Measurements from ENCODE around the gene TTC7B.

Gene TTC7B

DNA sequence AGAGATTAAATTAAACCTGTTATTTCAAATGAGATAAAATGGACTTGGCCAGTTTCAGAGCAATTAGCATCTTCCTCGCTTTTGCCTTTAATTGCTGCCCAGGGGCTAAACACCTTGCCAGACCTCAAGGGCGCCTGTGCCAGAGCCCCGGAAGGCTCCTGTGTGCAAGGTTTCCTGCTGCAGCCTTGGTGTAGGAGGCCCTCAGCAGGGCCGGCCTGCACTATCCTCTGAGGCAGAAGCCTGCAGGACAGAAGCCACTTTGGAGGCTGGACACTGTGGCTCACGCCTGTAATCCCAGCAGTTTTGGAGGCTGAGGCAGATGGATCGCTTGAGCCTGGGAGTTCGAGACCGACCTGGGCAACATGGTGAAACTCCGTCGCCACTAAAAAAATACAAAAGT lies 269.0 kb downstream of the TTC7B start:
- DNase-seq (ENCODE audit: low spot score in 2 of 2), result no peak

DNA sequence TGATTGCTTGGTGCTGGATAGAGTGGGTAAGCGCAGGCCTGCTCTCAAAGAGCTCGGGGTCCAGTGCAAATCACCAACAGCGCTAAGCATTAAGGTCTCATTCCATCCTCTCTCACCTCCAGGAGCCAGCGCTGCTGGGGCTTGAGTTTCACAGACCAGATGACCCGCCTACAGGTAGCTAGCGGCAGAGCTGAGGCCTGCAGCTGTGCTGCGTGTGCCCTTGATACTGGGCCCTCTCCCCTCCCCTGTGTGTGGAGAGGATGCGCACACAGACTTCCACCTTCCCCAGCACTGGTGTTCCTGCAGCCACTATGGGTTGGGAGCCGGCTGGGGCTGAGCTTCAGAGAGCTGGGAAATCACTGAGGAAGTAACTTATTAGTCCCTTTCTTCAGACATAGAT lies 269.5 kb downstream of the TTC7B start:
- H3K4me1 Mint-ChIP-seq, result no peaks in the 10 kb centered on the region
- no peak overlapping the region for H3K27ac Mint-ChIP-seq (ENCODE audit: low read depth)
- ATAC-seq (replicated peaks; ENCODE audit: extremely low read depth, poor library complexity, severe bottlenecking) (no peak), DNase-seq (ENCODE audit: low spot score in 2 of 2) (no peak)
- H3K27me3 Mint-ChIP-seq, result no peaks in the 10 kb centered on the region
- no peaks in the 10 kb centered on the region for H3K9me3 Mint-ChIP-seq
- H3K36me3 Mint-ChIP-seq (ENCODE audit: insufficient read depth), result peaks cover 3% of the 10 kb centered on the region
- no peak overlapping the region for H3K4me3 Mint-ChIP-seq

More for the DNA sequence above, 269.0 kb downstream of the TTC7B start:
- no peaks in the 10 kb centered on the region for H3K4me1 Mint-ChIP-seq
- ATAC-seq (replicated peaks; ENCODE audit: extremely low read depth, poor library complexity, severe bottlenecking), result no peak
- no peaks in the 10 kb centered on the region for H3K9me3 Mint-ChIP-seq
- H3K27me3 Mint-ChIP-seq, result no peaks in the 10 kb centered on the region
- H3K4me3 Mint-ChIP-seq, result no peak overlapping the region
- peaks cover 3% of the 10 kb centered on the region for H3K36me3 Mint-ChIP-seq (ENCODE audit: insufficient read depth)
- no peak overlapping the region for H3K27ac Mint-ChIP-seq (ENCODE audit: low read depth)

- H3K4me3 Mint-ChIP-seq, result no peak overlapping the region
Measured at GRCh38 chr14:90545966-90546751, 270.1 kb downstream of the TTC7B start.

DNA sequence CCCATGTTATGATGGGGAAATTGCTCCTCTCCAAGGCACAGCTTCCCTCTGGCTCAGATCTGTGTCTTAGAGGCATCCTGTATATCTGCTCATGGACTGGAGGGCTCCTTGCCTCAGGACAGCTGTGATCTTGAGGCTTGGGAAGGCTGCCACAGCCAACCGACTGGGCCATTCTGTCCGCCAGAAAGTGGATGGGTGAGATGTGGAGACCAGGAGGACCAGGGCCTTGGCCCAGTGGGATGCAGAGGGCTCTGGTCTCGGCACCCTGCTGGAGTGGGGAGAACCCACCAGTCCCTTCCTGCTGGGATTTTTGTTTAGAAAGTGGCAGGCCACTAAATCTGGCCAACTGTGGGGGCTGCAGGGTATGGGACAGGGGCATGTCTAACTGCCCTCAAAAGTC lies 270.8 kb downstream of the TTC7B start:
- Mint-ChIP-seq H3K4me1 (no peaks in the 10 kb centered on the region), H3K27me3 (no peaks in the 10 kb centered on the region), H3K4me3 (no peak overlapping the region), H3K9me3 (no peaks in the 10 kb centered on the region), H3K27ac (ENCODE audit: low read depth) (no peak overlapping the region), H3K36me3 (ENCODE audit: insufficient read depth) (peaks cover 3% of the 10 kb centered on the region)
- ATAC-seq (replicated peaks; ENCODE audit: extremely low read depth, poor library complexity, severe bottlenecking), result no peak
- DNase-seq (ENCODE audit: low spot score in 2 of 2), result no peak

More at GRCh38 chr14:90545966-90546751, 270.1 kb downstream of the TTC7B start:
- H3K36me3 Mint-ChIP-seq (ENCODE audit: insufficient read depth), result peaks cover 3% of the 10 kb centered on the region
- ATAC-seq (replicated peaks; ENCODE audit: extremely low read depth, poor library complexity, severe bottlenecking) (no peak), DNase-seq (ENCODE audit: low spot score in 2 of 2) (no peak)
- H3K27me3 Mint-ChIP-seq, result no peaks in the 10 kb centered on the region
- H3K4me1 Mint-ChIP-seq, result no peaks in the 10 kb centered on the region
- no peak overlapping the region for H3K27ac Mint-ChIP-seq (ENCODE audit: low read depth)
- H3K9me3 Mint-ChIP-seq, result no peaks in the 10 kb centered on the region

GRCh38 chr14:90544971-90545370 lies 271.3 kb downstream of the TTC7B start:
- DNase-seq (ENCODE audit: low spot score in 2 of 2) (no peak), ATAC-seq (replicated peaks; ENCODE audit: extremely low read depth, poor library complexity, severe bottlenecking) (no peak)
- no peak overlapping the region for H3K27ac Mint-ChIP-seq (ENCODE audit: low read depth)
- H3K27me3 Mint-ChIP-seq, result no peaks in the 10 kb centered on the region
- no peaks in the 10 kb centered on the region for H3K9me3 Mint-ChIP-seq
- peaks cover 3% of the 10 kb centered on the region for H3K36me3 Mint-ChIP-seq (ENCODE audit: insufficient read depth)
- H3K4me3 Mint-ChIP-seq, result no peak overlapping the region
- H3K4me1 Mint-ChIP-seq, result no peaks in the 10 kb centered on the region

DNA sequence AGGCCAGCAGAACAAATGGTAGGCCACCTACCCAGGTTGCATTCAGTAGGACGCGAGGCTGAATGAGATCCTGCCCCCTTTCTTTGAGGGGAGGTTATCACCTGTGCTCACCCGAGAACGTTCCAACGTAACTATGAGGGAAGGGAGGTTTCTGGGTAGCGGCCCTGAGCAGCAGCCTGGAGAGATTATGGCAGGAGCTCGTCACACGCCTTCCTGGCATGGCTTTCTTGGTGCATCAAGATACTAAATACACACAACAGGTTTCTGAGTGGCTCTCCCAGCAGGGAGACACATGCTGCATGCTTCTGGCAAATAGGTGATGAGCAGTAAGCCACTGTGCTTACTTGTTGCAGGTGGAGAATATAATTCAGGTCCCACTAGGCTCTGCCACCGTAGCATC lies 271.7 kb downstream of the TTC7B start:
- Mint-ChIP-seq H3K27me3 (no peaks in the 10 kb centered on the region), H3K36me3 (ENCODE audit: insufficient read depth) (peaks cover 3% of the 10 kb centered on the region)

DNA sequence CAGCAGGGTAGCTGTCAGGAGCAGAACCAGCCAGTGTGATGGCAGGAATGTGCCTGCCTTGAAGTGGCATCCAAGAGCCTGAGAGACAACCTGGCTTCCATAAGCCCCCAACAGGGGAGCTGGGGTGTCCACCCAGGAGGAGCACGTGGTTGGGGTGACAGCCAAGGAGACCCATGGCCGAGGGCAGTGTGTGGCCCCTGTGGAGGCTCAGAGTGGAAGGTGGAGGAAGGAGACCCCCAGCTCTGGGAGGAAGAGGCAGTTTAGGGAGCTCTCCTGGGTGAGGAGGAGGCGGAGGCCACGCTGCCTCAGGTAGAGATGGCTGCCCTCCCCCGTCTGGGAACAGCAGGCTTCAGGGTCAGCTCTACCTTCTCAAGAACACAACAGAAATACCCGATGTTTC lies 272.4 kb downstream of the TTC7B start:
- DNase-seq (ENCODE audit: low spot score in 2 of 2), result no peak
- no peak overlapping the region for H3K4me3 Mint-ChIP-seq
- H3K27ac Mint-ChIP-seq (ENCODE audit: low read depth), result no peak overlapping the region
- H3K4me1 Mint-ChIP-seq, result no peaks in the 10 kb centered on the region
- no peaks in the 10 kb centered on the region for H3K27me3 Mint-ChIP-seq
- no peaks in the 10 kb centered on the region for H3K9me3 Mint-ChIP-seq
- peaks cover 3% of the 10 kb centered on the region for H3K36me3 Mint-ChIP-seq (ENCODE audit: insufficient read depth)
- ATAC-seq (replicated peaks; ENCODE audit: extremely low read depth, poor library complexity, severe bottlenecking), result no peak

More for the DNA sequence above, 271.7 kb downstream of the TTC7B start:
- ATAC-seq (replicated peaks; ENCODE audit: extremely low read depth, poor library complexity, severe bottlenecking) (no peak), DNase-seq (ENCODE audit: low spot score in 2 of 2) (no peak)
- Mint-ChIP-seq H3K4me3 (no peak overlapping the region), H3K27ac (ENCODE audit: low read depth) (no peak overlapping the region), H3K4me1 (no peaks in the 10 kb centered on the region), H3K9me3 (no peaks in the 10 kb centered on the region)

GRCh38 chr14:90541076-90541634 lies 275.1 kb downstream of the TTC7B start:
- ATAC-seq (replicated peaks; ENCODE audit: extremely low read depth, poor library complexity, severe bottlenecking) (no peak), DNase-seq (ENCODE audit: low spot score in 2 of 2) (no peak)
- Mint-ChIP-seq H3K36me3 (ENCODE audit: insufficient read depth) (peaks cover 2% of the 10 kb centered on the region), H3K4me1 (no peaks in the 10 kb centered on the region), H3K4me3 (no peak overlapping the region), H3K27me3 (no peaks in the 10 kb centered on the region), H3K9me3 (no peaks in the 10 kb centered on the region), H3K27ac (ENCODE audit: low read depth) (no peak overlapping the region)

DNA sequence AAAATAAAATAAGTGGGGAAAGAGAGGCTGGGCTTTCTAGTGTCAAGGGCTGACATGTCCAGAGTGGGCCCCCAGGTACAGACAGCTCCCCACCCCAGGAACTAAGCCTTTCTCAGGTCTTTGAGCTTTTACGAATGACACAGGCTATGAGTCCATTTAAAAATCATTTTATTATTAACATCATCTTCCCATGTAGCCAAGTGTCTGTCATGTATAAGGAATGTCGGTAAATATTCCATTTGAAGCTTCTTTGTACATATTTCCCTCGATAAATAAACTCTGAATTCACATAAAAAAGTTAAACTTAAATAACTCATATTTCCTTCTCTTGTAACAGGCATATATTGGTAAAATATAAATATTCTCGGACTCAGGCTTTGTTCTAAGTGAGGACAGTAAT lies 275.8 kb downstream of the TTC7B start:
- Mint-ChIP-seq H3K4me3 (no peak overlapping the region), H3K36me3 (ENCODE audit: insufficient read depth) (peaks cover 2% of the 10 kb centered on the region), H3K9me3 (no peaks in the 10 kb centered on the region), H3K27ac (ENCODE audit: low read depth) (no peak overlapping the region), H3K27me3 (peaks cover 7% of the 10 kb centered on the region), H3K4me1 (no peaks in the 10 kb centered on the region)
- DNase-seq (ENCODE audit: low spot score in 2 of 2), result no peak
- no peak for ATAC-seq (replicated peaks; ENCODE audit: extremely low read depth, poor library complexity, severe bottlenecking)

DNA sequence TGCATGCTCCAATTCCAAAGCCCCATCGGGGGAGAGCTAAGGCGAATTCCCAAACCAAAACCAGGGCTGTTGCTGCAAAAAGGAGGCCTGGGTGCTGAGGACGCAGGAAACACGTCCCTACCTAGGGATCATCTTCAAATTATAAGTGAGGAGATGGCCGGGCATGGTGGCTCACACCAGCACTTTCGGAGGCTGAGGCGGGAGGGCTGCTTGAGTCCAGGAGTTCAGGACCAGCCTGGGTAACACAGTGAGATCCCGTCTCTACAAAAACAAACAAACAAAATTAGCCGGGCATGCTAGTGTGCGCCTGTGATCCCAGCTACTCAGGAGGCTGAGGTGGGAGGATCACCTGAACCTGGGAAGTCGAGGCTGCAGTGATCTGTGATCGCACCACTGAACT lies 276.2 kb downstream of the TTC7B start:
- H3K4me3 Mint-ChIP-seq, result no peak overlapping the region
- DNase-seq (ENCODE audit: low spot score in 2 of 2) (no peak), ATAC-seq (replicated peaks; ENCODE audit: extremely low read depth, poor library complexity, severe bottlenecking) (no peak)
- H3K27ac Mint-ChIP-seq (ENCODE audit: low read depth), result no peak overlapping the region
- H3K4me1 Mint-ChIP-seq, result no peaks in the 10 kb centered on the region
- no peaks in the 10 kb centered on the region for H3K9me3 Mint-ChIP-seq
- H3K36me3 Mint-ChIP-seq (ENCODE audit: insufficient read depth), result peaks cover 2% of the 10 kb centered on the region
- peaks cover 9% of the 10 kb centered on the region for H3K27me3 Mint-ChIP-seq

GRCh38 chr14:90539496-90539775 lies 276.8 kb downstream of the TTC7B start:
- DNase-seq (ENCODE audit: low spot score in 2 of 2) (no peak), ATAC-seq (replicated peaks; ENCODE audit: extremely low read depth, poor library complexity, severe bottlenecking) (no peak)
- Mint-ChIP-seq H3K27me3 (peaks cover 11% of the 10 kb centered on the region), H3K27ac (ENCODE audit: low read depth) (no peak overlapping the region), H3K36me3 (ENCODE audit: insufficient read depth) (peaks cover 2% of the 10 kb centered on the region), H3K4me1 (no peaks in the 10 kb centered on the region), H3K4me3 (no peak overlapping the region), H3K9me3 (no peaks in the 10 kb centered on the region)

DNA sequence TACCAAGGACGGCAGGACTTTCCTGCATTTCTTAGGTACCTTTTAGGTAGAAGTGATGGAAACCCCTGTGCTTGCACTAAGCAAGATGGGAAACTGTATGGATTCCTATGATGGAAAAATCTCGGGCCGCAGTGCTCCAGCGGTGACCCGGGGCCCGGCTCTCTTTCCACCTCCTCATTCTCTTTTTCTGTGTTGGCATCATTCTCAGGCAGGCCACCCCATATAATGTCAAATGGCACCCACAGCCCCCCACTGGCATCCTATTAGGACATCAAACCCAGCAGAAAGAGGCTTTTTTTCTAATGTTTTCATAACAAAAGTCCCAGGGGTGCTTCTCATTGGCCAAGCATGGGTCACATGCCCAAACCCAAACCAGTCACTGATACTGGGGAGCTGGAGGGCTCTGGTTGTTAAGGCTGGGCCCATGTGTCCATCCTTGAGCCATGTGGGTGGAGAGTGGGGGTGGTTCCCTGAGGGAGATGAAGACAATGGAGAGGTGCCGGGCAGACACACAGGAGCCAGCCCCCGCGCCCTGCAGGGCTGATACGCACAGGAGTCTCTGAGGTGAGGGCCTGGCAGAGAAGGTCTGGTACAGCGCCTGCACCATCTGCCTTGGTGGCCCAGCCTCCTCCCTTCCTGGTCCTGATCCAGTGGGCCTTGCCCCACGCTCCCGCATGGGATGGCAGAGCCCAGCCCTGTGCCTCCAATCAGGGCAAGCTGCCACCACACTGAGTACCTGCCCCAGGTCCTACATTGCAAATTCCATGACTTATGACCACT lies 277.3 kb downstream of the TTC7B start:
- ATAC-seq (replicated peaks; ENCODE audit: extremely low read depth, poor library complexity, severe bottlenecking) (no peak), DNase-seq (ENCODE audit: low spot score in 2 of 2) (no peak)
- Mint-ChIP-seq H3K36me3 (ENCODE audit: insufficient read depth) (peaks cover 2% of the 10 kb centered on the region), H3K27me3 (peaks cover 16% of the 10 kb centered on the region), H3K9me3 (no peaks in the 10 kb centered on the region), H3K4me3 (no peak overlapping the region), H3K4me1 (no peaks in the 10 kb centered on the region), H3K27ac (ENCODE audit: low read depth) (no peak overlapping the region)

DNA sequence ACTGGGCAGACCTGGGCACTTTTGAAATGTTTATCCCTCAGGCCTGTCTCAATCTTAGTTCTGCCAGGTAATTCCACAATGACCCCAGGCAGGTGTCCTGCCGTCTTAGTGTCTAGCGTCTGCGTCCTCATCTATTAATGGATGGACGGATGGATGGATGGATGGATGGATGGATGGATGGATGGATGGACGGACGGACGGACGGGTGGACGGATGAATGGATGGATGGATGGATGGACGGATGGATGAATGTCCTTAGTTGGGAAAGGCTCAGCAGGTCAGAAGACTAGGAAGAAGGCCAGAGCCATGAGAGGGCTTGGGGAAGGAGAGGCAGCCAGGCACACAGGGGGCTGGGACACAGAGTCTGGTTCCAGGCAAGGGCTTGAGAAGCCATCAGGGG lies 278.1 kb downstream of the TTC7B start:
- no peaks in the 10 kb centered on the region for H3K4me1 Mint-ChIP-seq
- peaks cover 17% of the 10 kb centered on the region for H3K27me3 Mint-ChIP-seq

More for the DNA sequence above, 278.1 kb downstream of the TTC7B start:
- H3K36me3 Mint-ChIP-seq (ENCODE audit: insufficient read depth), result peaks cover 2% of the 10 kb centered on the region
- DNase-seq (ENCODE audit: low spot score in 2 of 2), result no peak
- no peak overlapping the region for H3K27ac Mint-ChIP-seq (ENCODE audit: low read depth)
- ATAC-seq (replicated peaks; ENCODE audit: extremely low read depth, poor library complexity, severe bottlenecking), result no peak
- H3K4me3 Mint-ChIP-seq, result no peak overlapping the region
- H3K9me3 Mint-ChIP-seq, result no peaks in the 10 kb centered on the region
